HG03558 (cell line): Measurements from ENCODE around the gene ADGRG6.

Source experiments
- ATAC-seq: cut with Tn5 transposase; IDR thresholded peaks from one replicate; pipeline ENCODE4 v1.9.1; 2021; ENCODE audit warnings: moderate number of reproducible peaks; ENCODE audit not compliant: unreplicated experiment; ENCODE audit errors: extremely low read depth

The ADGRG6 gene

DNA sequence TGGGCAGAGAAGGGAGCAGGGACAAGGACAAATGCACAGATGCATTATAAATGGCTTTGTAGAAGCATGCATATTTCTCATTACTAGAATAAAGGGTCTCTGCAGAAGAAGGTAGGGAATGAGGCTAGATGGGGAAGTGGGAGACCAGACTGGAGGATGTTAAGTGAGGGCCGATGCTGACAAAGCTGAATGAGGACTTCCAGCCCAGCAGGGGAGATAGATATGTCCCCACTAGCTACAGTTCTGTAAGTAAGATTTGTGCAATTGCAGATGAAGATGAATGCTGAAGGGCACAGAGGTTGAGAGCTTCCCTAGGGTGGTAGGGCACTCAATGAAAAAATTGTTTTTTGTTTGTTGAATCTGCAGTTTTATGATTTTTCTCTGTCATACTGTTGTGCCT is 16.9 kb downstream of the ADGRG6 start:
- ATAC-seq: no peak

DNA sequence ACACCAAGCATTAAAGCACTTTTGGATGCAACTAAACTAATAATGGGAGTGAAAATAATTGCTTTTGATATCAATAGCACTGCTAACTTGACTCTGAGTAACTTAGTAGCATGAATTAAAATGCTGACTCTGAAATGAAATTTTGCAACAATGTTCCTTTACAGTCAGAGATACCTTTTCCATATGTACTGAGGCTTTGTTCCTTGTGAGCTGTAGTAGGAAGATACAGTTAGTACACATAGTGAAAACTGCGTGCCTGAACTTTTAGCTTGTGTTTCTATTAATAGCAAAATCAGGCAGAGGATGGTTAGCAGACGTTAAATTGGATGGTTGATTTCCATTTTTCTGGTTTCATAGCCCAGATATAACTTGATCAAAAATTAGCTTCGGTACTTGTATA is 18.6 kb downstream of the ADGRG6 start:
- no peak for ATAC-seq

DNA sequence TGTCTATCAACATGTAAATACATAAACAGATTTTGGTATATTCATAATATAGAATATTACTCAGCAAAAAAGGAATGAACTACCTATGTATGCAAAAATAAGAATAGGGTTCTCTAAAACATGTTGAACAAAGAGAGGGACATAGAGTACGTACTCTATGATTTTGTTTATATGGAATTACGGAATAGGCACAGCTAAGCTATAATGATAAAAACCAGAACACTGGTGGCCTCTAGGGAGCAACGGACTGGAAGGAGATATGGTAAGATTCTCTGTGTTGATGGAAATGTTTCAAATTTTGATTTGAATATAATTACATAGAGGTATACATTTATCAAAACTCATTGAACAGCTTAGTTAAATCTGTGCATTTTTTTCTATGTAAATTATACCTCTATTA is 19.6 kb downstream of the ADGRG6 start:
- no peak for ATAC-seq

DNA sequence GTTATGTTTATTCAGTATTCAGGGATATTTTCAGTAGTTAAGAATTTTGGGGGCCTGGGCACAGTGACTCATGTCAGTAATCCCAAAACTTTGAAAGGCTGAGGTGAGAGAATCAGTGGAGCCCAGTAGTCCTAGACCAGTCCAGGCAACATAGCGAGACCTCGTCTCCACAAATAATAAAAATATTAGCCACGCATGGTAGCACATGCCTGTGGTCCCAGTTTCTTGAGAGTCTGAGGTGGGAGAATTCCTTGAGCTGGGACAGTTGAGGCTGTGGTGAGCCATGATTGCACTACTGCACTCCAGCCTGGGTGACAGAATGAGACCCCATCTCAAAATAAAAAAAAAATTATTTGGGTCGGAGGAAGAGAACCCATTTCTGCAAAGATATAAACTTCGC is 20.3 kb downstream of the ADGRG6 start:
- no peak for ATAC-seq

DNA sequence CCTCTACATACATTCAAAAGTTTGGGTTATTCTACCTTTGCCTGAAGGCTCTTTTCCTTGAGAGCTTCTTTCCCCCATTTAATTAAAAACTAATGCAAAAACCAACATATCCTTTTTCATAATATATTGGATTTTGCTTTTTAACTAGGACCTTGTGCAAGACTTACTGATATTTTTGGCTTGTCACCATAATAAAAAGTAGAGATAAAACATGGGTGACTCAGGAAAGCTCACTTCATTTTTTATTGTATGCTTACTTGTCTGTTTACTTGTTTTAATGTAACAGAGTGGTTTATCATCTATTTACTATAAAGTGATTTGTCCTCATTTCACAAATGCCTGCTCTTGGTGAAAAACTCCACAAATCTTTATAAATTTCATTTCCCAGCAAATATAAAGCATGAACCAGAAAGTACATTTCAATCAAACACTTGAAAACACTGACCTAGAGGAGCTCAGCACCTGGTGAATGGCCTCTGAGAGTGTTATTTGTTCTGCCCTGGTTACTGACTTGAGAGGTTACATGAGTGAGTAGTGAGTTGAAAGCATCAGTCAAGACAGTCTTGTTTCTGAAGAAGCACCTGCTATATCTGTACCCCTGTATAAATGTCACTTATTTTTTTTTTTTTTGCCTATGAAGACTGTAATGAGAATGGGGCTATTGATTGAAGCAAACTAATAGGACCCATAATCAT is 20.8 kb downstream of the ADGRG6 start:
- ATAC-seq: no peak

DNA sequence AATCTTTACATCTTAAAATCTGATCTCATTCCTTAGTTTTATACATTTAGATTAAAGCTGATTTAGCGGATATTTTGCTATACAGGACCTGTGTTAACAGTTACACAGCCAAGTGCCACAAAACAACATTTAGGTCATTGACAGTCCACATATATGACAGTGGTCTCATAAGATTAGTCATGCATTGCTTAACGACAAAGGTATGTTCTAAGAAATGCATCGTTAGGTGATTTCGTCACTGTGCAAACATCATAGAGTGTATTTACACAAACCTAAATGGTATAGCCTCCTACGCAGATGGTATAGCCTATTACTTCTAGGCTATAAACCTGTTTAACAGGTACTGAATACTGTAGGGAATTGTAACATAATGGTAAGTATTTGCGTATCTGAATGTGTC is 21.6 kb downstream of the ADGRG6 start:
- no peak for ATAC-seq

DNA sequence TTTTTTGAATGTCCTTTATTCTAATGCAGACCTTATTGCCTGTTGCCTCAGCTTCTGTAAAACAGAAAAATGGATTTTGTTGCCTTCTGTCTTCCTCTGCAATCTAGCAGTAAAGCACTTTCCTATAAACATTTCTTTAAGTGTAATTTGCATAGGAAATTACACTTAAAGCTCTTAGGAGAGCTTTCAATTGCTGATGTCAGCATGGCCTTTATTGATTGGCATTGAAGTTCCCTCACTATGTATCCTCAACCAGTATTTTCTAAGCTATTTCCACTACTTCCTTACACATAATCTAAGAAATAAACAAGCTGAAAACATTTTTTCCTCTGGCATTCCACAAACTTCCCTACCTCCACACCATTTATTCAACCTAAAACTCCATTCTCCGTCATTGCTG is 22.3 kb downstream of the ADGRG6 start:
- no peak for ATAC-seq

DNA sequence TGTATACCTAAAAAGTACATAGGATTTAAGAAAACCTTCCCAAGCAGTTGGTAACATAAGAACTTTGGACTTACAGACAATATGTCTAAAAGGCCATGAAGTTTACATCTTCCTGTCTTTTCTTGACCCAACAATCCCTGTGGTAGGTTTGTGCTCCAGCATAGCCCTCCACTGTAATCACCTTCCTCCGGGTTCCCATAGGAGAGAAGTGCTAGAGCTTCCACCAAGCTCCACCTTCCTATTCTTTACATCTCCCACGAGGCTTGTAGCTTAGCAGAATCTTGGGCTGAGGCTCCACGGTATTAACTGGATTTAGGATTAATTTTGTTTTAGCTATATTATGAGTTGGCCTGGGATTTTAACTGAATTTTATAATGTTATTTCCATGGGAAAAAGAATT is 23.3 kb downstream of the ADGRG6 start:
- no peak for ATAC-seq

DNA sequence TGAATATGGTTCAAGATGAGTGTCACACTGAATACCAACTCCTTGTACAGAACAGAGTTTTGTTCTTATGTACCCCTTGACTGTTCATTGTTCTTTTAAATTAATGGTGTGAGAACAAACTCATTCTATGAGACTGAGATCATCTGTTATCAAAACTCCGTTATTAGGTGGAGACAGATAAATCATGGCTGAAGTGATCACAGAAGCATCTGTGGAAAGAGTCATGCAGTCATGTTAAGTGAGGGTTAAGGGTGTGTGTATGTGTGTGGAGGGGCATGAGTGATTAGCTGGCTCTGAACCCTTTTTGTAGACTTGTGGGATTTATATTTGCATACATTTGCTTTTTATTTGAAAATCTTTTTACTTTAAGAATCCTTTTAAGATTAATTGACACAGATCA is 24.7 kb downstream of the ADGRG6 start:
- ATAC-seq: no peak

DNA sequence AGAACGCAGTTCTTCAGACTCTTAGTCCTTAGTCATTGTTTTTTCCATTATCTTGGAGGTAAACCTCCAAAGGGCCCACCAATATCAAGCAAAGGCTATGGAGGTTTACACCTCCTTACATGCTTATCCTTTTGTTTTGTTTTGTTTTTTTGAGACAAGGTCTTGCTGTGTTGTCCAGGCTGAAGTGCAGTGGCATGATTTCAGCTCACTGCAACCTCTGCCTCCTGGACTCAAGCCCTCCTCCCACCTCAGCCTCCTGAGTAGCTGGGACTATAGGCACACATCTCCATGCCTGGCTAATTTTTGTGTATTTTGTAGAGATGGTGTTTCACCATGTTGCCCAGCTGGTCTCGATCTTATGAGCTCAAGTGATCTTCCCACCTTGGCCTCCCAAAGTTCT is 26.3 kb downstream of the ADGRG6 start:
- no peak for ATAC-seq

DNA sequence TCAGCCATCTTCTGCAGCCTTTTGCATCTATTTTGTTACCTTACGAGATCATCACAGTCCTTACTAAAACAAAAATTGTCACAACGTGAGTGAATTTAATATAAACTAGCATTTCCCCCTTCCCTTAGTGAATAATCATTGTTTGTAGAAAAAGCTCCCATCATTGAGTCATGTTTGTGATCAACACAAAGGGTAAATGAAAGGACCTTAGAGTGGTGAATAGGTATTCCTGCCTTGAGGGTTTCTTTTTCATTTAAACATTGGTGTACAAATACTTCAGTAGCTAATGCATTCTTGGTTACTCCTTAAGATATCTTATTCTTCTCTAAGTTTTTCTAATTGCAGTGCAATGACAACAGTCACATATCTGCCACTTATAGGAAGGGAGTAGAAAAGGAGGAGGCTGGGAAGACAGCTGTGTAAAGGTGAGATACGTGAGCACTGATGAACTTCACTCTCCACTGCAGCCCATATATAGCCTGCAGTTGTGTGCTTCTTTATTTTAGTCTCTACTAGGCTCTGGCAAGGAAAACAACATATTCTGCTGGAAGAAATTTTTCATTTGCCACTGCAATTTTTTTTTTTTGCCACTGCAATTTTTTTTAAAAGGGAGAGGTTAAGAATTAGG is 27.8 kb downstream of the ADGRG6 start:
- no peak for ATAC-seq

DNA sequence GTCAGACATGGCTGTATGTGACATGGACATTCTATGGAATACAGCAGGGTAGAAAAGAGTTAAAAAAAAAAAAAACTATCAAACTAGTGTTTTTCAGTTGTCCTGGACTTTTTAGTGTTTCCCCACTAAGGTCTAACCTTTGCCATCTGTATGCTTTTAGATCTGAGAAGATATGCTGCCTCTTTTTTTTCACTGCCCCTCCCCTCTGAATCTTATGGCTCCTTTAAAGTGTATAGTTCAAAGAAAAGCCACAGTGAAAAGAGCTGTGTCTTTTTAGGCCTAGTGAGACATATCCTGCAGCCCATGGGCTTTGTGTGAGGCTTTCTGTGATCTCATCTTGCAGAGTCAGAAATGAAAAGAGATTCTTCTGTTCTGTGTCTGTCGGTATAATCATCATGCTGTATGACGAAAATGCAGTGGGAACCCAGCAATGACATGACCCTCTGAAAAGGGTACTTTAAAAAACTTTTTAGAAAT is 29.3 kb downstream of the ADGRG6 start:
- ATAC-seq: no peak

DNA sequence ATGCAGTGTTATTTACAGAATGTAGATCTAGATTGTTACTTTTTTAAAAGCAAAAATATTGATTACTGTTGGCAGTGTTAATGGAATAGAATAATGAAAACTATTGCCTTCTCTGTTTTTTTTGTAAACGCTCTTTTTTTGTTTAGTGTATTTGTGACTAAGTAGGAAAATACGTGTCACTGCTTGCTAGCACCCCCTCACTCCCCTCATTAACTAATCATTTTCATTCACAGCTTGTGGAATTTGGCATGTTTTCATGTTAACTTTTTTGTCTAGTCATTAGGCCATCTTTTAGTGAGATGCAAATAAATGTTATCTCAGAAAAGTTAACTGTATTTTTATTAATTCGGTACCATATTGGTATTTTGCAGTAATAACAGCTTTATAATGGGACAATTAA is 29.8 kb downstream of the ADGRG6 start:
- no peak for ATAC-seq

DNA sequence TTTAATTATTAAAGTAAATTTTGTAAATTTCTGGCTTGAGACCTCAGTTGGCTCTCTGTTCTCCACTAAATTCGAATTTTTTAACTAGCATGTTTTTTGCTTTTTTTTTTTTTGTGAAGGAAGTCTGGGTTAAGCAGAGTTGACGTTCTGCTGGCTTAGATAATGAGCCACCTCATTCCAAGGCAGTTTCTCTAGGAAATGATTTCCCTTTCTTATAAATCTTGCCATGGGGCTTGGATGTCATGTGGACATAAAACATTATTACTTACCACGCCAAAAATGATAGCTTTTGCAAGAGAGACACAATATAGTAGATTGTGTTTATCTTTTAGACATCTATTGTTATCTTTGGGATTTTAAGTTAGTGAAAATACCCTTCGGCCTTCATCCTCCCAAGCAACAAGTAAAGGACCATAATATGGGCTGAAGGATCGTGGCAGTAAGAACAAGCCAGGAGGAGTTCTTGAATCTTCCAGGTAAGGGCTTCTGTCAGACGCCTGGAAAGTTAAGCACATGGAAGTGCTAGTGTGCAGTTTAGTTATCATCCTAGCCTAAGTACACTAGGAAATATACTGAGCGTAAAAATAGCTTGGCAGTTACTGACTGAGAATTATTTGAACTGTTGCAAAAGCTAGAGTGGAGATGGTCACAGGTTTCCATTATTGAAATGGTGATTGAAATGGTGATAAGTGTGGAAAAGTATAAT is 30.7 kb downstream of the ADGRG6 start:
- no peak for ATAC-seq

DNA sequence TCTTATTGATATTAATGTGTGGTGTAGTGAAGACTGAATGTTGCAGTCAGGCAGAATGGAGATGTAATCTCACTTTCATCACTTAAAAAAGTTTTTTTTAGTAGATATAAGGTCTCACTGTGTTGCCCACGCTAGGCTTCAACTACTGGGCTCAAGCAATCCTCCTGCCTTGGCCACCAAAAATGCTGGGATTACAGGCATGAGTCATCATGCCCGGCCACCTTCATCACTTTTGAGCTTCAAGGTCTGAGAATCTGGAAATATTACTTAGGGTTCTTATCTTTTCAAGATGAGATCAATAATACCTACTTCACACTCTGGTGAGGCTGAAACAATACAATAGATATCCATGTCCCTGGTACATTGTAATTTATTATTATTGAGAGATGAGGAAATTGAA is 31.6 kb downstream of the ADGRG6 start:
- no peak for ATAC-seq

DNA sequence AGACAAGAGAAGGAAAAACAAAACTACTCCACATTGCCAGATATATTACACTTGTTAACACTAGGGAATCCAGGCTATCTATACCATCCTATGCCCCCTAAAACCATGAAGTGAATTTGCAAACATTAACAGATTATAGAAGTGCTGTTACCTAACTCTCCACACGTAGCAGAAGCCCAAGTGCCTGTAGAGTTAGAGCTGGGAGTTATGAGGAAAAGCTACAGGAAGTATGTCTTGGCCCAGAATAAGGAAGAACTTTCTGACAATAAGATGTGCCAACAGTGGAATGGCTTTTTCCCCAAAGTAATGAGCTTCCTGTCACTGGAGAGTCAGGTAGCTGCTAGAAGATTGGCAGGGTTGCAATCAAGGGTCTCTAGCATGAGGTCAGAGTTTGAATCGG is 32.5 kb downstream of the ADGRG6 start:
- no peak for ATAC-seq

DNA sequence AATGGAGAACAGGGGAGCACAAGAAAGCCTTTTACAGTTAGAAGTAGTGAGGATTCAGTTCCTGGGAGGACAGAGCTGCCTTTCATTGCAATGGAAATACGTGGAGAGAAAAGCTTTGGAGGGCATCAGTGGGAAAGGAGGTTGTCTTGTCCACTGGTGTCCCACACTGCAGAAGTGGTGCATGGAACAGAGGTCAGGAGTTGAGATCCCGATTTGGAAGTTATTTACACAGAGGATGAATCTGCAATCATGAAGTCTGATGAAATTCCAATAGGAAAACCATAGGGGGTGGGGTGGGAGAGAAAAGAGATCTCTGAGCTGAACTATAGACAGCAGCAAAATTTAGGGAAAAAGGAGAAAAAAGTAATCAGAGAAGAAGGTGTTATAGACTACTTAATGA is 33.6 kb downstream of the ADGRG6 start:
- no peak for ATAC-seq

DNA sequence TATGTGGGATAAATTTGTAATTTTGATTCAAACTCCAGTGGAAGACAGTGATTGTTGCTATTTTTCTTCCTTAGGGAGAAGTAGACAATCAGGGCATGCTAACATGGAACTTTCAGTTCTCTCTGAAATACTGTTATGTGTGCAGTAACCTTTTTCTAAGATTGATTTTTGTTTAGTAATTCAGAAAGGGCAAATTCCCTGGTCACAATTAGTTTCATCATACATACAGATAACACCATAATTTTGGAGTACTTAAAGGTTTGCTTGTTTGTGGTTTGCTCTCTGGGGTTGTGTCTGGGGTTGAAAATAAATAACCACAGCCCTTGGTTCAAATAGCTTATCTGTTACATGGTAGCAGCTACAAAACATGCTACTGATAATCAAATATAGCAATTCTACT is 34.4 kb downstream of the ADGRG6 start:
- no peak for ATAC-seq

DNA sequence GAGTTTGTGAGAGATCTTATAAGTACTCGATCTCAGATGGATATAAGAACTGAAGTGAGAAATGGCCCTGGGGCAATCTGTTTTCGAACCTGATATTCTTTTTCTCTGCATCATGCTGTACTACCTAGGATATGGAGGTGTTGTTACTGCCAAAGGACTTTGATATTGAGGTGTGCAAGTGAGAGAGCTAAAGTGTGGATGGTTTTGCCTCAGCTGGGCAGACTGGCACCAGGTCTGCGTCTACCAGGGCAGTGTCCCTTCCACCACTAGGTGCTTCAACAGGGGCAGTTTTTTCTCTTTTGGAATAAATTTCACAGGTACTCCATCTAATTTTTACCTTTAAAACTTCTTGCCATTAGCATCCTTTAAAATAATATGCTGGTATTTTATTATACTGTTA is 35.0 kb downstream of the ADGRG6 start:
- ATAC-seq: no peak

DNA sequence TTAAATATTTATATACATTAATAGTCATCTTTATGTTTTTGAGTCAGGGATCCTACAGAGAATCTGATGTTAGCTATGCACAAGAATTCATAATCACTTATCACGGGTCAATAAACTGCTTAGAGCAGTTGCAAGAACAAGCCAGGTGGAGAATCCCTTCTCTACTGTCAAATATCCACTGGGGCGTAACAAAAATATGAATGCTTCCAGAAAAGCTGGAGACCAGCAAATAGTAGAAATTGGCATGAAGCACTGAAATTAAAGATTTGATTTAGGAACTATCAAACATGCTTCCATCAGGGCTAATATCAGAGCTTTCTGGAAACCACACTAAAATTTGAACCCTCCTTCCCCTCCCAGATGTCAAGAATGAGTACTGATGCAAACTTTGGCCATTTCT is 37.3 kb downstream of the ADGRG6 start:
- no peak for ATAC-seq

DNA sequence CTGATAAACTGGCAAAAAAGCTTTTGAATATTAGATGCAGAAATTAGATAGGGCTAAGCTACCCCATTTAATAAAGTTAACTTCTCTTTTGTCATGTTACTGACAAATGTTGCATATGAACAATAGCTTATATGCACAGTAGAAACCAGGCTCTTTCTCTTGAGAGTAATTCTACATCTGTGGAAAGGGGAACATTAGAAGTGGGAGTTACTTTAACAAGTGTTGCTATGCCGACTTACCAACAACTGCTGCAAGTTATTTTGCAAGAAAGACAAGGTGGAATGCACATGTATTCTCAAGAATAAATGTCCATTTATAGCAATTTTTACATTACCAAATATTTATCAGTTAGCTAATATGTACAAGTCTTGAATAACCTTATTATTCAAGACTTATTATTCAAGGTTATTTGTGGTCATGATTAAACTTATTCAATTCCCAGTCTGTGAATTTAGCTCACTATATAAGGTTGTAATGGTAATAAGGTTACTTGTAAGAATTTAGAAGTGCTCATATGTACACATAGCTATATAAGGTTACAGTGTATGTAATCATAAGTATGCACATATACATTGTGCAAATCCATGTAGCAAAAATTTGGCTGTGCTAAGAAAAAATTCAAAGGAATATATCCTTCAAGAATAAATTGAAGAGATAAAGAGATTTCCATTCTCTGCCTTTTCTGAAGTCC is 38.3 kb downstream of the ADGRG6 start:
- ATAC-seq: no peak
